NOMO-1 treated with DMSO at 0.1 percent for 48 hours (cell line): ENCODE results near the gene HECTD2.
"Not testable (repeated sequence)": the region's sequence is repeated elsewhere in the genome, so short reads cannot be mapped to it uniquely, and the experiment has no call there.

Source experiments
- DNase-seq: peaks from one replicate; lab custom pipeline; 2025; ENCODE audit not compliant: unreplicated experiment; lab: John Stamatoyannopoulos, UW

HECTD2 gene

DNA sequence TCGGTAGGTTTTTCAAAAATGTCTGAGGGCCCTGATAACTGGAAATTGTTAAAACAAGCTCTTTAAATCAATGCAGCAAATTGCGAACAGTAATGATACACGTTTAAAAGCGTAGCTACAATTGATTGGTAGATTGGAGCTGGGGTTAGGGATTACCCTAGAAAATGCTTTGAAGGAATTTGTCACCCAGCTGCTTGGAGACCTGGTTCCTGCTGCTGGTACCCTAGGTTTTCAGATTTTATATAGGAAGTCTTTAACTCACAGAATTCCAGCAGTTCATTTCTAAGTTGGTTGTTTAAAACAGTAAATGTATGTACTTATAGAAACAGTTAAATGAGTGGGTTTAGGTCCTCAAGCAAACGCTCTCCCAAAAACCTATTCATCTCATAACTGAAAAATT lies 1.5 kb downstream of the HECTD2 start:
- no peak for DNase-seq

DNA sequence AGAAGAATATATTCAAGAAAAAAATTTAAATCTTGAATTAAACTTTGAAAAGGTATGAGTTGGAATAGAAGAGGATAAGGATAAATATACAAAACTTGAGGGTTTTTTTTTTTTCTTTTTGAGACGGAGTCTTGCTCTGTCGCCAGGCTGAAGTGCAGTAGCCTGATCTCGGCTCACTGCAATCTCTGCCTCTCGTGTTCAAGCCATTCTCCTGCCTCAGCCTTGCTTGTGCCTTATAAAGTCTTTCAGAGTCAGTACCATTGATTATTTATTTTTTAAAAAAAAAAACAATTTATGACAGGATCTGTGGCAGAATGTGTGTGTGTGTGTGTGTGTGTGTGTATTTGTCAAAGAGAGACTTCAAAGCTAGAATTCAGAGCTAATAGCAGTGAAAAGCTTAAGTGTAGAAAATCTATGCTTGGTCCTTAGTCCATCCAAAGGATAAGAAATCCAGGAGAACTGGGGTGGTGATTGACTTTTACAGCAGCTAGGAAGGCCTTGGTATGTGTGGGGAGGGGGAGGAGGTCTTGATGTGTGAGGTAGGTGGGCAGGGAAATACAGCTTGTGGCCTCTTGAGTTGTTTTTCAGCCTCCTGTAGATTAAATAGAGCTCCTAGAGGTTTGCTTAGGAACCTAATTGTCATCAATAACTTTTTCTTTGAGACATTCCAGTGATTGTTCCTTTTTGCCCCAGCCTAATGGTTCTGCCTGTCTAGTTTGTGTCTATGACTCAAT lies 2.4 kb downstream of the HECTD2 start:
- no peak for DNase-seq

DNA sequence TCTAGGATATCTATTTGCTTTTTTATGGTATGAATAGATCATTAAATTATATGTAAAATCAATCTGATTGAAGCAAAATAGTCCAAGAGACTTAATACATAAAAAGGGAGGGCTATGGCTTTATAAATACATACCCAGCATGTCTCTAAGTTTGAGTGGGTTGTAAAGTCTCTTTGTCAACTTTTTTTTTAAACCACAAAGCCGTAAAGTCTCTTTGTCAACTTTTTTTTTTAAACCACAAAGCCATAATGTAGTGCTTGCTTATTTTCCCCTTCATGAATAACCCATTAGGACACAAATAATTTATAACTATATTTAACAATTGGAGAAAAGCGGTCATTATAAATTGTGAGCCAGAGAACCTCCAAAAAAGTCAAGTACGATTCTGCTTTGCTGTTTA lies 5.7 kb downstream of the HECTD2 start:
- no peak for DNase-seq

DNA sequence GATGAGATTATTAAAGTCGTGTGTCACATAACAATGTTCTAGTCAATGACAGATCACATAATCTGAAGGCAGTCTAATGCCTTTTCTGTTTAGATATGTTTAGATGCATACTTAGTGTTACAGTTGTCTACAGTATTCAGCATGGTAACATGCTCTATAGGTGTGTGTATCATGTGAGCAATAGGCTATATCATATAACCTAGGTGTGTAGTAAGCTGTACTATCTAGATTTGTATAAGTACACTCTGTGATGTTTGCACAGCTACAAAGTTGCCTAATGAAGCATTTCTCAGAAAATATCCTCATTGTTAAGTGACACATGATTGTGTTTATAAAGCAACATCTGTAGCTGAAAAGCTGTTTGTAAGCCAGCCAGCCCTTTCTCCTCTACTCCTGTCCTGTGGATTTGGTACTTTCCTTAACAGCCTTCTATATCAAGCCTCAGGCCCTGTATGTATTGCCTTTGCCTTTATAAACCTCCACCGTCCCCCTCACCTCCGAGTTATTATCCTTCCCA lies 6.3 kb downstream of the HECTD2 start:
- no peak for DNase-seq

DNA sequence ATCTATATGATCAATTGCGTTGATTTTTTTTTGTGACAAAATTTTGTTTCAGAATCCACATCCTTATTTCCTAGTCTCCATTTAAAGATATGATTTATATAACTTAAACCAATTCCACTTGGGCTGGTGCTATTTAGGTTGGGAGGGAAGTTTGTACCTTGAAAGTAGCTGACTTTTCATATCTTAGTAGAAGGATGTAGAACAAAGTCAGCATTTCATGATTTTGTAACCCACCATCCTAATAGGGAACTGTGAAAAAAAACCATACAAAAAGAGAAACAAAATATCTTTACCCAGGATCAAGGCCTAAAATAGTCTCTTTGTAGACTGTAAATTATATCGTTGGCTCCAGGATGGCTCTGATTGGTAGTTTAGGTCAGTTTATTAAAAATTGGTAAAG lies 8.3 kb downstream of the HECTD2 start:
- DNase-seq: no peak

DNA sequence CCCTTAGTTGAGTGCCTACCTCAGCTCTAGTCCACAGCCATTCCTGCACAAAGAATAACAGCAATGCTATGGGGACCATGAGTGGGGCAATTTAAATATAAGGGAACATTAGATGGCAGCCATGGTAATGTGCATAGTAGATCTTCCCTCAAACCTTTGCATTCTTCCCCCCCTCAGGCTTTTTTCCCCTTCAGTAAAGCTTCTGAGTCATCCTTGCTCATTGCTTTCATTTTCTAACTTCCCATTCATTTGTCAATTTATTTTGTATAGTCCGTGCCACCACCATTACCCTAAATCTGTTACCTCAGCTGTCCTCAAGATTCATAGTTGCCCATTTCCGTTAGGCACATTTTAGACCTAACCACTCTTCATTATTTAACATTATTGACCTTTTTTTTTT lies 10.7 kb downstream of the HECTD2 start:
- DNase-seq: peak; percentile 8

DNA sequence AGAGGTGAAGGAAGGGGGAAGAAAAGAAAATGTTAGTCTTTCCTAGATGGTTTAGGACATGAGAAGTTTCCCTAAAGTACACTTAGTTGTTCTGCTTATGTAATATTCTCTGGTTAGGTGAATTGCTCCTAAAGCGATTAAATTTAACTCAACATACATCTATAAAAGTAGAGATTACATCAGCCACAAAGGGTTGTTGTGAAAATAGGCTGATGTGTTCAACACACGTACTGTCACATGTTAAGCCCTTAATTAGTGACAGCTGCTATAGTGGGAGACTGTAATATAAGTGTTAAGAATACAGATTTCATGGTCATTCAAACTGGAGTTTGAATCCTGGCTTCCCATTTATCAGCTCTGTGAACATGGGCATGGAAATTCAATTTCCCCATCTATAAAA lies 12.8 kb downstream of the HECTD2 start:
- no peak for DNase-seq

DNA sequence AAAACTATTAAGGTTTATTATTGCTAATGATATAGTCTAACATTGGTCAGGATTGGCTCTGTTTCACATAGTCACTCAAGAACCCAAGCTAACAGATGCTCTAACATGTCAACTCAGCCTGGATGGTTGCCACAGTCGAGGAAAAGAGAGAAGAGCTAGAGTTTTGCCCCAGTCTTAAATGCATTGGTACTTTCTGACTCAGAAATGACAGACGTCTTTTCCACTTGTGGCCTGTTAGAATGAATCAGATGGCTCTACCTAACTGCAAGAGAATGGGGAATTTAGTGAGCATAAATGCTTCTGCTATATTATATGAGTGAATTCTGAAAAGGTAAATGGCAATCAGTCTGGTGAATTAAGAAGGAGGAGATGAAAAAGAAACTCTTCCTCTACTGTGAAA lies 13.9 kb downstream of the HECTD2 start:
- DNase-seq: no peak

DNA sequence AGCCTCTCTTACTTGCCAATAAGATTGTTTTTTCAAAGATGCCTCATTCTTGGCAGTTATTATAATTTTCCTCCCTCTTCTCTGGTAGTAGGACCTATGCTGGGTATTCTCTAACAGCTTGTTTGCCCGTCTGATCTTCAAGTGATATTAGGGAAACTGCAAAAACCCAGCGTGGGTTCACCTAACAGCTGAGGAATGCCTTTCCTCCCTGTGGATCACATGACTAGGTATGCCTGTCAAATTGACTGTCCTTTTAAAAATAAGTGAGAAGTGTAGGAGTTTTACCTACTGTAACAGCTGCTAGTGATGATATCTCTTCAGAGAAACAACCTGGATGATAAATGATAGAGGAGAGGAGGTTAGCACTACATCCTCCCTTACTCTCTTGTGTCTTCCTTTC lies 22.0 kb downstream of the HECTD2 start:
- no peak for DNase-seq

DNA sequence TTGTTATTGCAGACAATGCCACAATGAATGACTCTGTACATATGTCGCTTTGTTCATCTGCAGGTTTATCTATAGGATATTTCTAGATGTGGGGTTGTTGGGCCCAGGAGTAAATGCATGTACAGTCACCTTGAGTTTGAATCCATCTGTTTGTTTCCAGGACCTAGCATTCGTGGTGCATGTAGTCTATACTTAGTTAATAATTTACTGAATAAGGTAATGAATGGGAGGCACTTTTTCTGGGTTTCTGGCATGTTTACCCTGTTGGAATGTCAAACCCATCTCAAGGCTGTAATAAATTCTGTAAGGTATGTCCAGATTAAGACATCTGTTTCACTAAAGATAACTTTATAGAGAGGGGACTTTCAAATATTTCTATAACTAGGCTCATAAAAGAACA lies 23.5 kb downstream of the HECTD2 start:
- DNase-seq: no peak

DNA sequence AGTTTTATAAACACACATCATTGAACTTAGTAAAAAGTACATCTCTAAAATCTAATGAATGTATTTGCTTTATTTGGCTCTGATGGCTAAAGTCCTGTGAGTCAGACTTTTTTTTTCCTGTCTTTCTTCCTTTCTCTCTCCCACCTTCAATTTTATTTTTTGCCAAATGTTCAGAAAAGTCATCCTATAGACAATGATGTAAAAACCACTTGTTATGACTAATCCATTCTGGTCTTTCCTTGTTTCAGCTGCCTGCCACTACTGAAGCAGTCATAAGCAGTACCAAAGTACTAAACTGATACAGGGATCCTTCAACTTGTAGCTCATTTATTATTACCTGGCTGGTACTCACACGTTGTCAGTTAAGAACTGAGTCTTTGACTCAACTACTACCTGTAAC lies 23.9 kb downstream of the HECTD2 start:
- DNase-seq: no peak

DNA sequence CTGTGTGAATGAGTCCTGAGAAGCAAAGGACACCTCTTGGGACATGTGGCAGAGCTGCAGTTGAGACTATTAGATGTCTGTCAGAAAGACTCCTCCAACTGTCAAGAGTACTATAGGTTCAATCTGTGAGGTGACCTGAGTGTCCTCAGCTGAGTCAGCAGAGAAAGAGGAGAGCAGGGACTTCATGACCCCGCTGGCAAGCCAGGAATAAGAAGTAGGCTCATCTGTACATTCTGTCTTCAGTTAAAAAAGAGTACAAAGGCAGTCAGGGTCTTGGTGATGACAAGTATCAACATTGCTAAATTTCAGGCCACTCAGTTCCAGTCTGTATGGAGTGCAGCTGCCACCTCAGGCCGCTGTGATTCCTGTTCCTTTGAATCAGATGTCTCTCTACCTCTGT lies 25.1 kb downstream of the HECTD2 start:
- DNase-seq: no peak

DNA sequence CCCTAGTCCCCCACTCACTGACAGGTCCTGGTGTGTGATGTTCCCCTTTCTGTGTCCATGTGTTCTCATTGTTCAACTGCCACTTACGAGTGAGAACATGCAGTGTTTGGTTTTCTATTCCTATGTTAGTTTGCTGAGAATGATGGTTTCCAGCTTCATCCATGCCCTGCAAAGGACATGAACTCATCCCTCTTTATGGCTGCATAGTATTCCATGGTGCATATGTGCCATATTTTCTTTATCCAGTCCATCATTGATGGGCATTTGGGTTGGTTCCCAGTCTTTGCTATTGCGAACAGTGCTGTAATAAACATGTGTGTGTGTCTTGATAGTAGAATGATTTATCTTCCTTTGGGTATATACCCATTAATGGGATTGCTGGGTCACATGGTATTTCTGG lies 28.1 kb downstream of the HECTD2 start:
- not testable (repeated sequence) for DNase-seq

DNA sequence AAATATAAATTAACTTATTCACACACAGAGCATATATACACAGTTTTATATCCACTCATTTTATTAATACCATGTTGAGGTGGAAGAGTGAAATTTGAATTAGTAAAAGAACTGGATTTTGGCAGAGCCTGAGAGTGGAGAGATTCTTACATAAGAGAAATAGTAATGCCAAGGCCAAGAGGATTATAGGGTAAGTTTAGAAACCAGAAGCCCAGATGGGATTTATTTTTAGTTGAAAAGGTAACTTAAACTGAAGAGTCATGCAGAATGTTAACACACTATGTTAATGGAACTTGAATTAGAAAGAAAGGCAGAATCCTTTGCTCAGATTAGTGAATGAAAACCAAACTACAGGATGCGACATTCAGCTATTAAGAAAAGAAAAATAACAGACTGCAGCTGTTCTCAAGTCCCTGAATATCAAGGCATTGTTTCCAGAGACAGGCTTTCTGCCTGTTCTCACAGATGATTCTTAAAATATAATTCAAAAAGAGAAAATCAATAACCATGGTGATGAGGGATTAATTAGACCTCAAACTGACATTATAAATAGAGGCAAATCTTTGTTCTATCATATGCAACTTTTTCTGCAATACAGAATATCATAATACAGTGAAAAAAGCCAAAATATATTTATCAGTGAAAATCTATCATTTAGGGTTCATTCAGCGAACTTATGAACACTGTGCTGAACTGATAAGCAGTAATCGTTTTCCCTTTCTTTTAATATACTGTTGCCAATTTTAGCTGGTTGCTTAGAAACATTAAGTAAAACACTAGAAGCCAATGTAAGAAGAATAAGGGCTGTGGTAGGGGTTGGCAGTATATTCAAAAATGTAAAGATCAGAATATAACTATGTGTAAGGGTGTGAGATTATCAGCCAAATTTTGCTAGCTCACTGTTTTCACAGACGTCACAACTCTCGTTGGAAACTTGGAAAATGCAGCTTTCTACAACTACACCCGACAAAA lies 34.4 kb downstream of the HECTD2 start:
- no peak for DNase-seq

DNA sequence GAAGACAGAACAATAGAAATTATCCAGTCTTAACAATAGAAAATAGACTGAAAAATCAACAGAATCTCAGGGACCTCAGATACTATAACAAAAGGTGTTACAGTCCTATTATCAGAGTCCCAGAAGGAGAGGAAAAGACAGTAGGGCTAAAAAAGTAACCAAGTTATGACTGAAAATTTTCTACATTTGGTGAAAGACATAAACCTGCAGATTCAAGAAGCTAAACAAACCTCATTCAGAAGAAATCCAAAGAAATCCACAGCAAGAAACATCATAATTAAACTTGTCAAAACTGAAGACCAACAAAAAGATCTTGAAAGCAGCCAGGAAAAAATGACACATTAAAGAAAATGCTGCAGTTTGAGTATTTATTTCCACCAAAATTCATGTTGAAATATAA lies 41.9 kb downstream of the HECTD2 start:
- no peak for DNase-seq

DNA sequence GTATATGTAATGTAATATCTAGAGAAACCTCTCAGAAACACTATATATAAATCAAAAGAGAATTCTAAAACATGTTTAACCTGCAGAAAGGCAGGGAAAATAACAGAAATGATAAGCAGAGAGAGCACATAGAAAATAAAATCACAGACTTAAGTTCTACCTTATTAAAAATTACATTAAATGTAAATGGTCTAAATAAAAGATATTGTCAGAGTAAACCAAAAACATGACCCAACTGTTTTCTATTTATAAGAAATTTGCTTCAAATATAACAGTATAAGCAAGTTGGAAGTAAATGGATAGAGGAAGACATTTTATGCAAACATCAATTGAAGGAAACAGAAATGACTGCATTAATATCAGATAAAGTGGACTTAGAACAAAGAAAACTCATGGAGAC lies 43.4 kb downstream of the HECTD2 start:
- no peak for DNase-seq

DNA sequence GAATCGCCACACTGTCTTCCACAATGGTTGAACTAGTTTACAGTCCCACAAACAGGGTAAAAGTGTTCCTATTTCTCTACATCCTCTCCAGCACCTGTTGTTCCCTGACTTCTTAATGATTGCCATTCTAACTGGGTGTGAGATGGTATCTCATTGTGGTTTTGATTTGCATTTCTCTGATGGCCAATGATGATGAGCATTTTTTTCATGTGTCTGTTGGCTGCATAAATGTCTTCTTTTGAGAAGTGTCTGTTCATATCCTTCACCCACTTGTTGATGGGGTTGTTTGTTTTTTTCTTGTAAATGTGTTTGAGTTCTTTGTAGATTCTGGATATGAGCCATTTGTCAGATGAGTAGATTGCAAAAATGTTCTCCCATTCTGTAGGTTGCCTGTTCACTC lies 45.0 kb downstream of the HECTD2 start:
- not testable (repeated sequence) for DNase-seq

DNA sequence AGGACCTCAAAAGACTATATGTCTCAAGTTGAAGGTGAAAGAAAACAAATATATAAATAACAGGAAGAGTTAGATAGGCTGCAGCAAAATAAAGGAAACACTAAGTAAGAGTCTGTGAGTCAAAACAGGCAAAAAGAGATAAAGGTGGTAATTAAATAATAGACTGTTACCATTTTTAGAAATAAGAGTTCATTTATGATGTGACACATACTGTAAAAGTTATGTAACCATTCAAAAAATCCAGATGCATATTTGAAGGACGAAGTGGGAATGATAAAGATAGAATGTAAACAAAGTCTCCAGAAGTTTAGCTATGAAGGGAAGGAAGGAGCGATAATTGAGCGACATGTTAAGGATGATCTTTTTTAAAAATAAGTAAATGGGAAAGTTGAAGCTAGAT lies 50.5 kb downstream of the HECTD2 start:
- no peak for DNase-seq

DNA sequence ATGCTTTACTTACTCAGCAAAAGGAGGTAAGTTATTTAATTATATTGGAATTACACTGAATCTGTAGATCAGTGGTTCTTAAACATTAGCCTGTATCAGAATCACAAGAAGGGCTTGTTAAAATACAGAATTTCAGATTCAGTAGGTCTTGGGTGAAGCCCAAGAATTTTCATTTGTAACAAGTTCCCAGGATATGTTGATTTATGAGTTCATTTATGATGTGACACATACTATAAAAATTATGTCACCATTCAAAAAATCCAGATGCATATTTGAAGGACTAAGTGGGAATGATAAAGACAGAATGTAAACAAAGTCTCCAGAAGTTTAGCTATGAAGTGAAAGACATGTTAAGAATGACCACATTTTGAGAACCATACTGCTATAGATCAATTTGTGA lies 52.3 kb downstream of the HECTD2 start:
- no peak for DNase-seq

DNA sequence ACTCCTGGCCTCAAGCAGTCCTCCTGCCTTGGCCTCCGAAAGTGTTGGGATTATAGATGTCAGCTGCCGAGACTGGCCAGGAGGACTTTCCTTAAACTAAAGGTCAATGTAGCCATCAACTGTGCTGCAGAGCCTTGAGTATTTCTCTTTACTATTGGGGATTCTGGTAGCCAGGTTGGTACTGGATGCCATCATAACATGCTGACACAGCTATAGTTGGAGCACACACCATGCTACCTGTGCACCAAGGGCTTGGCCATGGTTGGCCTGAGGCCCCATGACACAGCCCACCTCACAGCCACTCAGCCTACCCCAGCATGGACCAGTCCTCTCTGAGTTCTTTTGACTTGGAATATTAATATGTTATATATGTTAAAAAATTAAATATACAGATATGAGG lies 54.4 kb downstream of the HECTD2 start:
- no peak for DNase-seq

DNA sequence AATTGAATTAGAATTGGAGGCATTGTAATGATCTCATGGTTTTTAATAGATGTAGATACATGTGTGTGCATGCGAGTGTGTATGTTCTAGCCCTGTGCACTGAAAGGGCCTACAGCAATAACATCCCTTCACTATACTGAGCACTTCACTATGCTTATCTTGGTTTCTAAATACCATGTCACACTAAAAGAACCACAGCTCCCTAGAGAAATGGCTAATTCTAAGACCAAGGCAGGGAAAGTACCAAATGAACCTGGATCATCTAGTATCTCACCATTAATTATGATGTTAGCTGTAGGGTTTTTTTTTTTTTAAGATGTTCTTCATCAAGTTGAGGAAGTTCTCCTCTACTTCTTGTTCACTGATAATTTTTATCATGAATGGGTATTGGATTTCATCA lies 55.1 kb downstream of the HECTD2 start:
- no peak for DNase-seq

DNA sequence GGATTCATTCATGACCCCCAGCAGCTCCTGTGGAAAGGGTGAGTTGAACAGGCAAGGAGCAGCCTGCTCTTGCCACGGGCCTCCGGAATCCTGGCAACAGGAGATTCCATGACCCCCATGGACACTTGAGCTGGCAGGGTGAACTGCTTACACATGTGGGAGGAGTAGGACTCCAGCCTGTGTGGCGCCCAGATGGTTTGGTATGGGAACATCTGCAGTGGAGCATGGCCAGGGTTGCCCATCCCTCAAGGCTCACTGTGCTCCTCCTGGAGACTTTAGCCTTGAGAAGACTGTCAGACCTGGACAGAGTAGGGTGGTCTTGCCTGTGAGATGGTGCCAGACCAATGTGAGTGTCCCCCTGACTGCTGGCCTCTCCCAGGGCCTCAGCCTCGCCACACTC lies 57.0 kb downstream of the HECTD2 start:
- DNase-seq: no peak
